Fibroblast of peridontal ligament (primary cell): ENCODE results near the gene CEACAM8.
"Not testable (repeated sequence)": the region's sequence is repeated elsewhere in the genome, so short reads cannot be mapped to it uniquely, and the experiment has no call there.

Source experiments
- DNase-seq: peaks from one replicate; pipeline ENCODE4 v3.0.0-alpha.2; 2010; ENCODE audit errors: extremely low read depth

The CEACAM8 gene

DNA sequence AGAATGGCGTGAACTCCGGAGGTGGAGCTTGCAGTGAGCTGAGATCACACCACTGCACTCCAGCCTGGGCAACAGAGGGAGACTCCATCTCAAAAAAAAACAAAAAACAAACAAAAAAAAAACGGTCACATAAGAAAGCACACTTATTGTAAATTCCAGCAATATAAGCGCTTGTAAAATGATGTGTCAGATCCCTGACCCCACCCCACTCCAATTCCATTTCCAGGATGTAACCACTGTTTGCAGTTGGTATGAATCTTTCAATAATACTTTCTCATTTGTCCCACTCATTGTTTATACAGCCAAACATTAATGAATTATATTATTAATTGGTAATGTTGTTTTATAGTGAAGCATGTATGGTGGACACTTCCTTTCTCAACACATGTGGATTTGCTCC lies 50.6 kb downstream of the CEACAM8 start:
- DNase-seq = no peak

GRCh38 chr19:42542791-42543190 lies 51.9 kb downstream of the CEACAM8 start:
- no peak for DNase-seq

- peak; percentile 2 for DNase-seq
Observed at GRCh38 chr19:42540071-42540553, 54.6 kb downstream of the CEACAM8 start.

GRCh38 chr19:42538841-42539709 lies 55.6 kb downstream of the CEACAM8 start:
- DNase-seq = no peak

DNA sequence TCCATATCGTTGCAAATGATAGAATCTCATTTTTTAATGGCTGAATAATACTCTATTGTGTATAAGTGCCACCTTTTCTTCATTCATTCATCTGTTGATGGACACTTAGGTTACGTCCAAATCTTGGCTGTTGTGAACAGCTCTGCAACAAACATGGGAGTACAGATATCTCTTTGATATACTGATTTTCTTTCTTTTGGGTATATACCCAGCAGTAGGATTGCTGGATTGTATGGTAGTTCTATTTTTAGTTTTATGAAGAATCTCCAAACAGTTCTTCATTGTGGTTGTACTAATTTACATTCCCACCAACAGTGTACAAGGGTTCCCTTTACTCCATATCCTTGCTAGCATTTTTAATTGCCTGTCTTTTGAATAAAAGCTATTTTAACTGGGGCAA lies 59.4 kb downstream of the CEACAM8 start:
- not testable (repeated sequence) for DNase-seq

- DNase-seq = no peak
Observed at GRCh38 chr19:42534391-42534790, 60.3 kb downstream of the CEACAM8 start.

- no peak for DNase-seq
Observed at GRCh38 chr19:42532891-42533290, 61.8 kb downstream of the CEACAM8 start.

DNA sequence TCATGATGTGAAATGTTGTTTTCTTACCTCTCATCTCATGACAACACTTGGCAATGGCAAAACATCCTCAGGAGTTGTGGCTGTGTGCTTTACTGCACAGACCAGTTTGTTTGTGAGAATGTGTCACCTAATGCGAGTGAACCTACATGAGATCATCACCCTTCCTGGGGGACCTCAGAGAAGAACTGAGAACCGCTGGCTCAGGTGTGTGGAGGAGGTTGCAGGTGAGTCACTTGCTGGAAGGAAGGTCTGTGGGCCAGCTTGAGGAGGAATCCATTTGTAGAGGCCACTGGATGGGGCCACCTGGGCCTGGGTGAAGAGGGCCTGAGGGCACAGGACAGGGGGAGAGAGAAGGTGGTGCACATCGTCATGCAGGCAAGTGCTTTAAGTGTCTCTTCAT lies 63.4 kb downstream of the CEACAM8 start:
- DNase-seq = no peak
